NCI-H1694 treated with DMSO at 0.1 percent for 48 hours (cell line): ENCODE measurements around the gene AGTPBP1.

Experiments
- DNase-seq: peaks from one replicate; lab custom pipeline; 2025; lab: John Stamatoyannopoulos, UW

AGTPBP1 gene

GRCh38 chr9:85717220-85717619, 24.5 kb downstream of the AGTPBP1 start:
- DNase-seq = no peak

DNA sequence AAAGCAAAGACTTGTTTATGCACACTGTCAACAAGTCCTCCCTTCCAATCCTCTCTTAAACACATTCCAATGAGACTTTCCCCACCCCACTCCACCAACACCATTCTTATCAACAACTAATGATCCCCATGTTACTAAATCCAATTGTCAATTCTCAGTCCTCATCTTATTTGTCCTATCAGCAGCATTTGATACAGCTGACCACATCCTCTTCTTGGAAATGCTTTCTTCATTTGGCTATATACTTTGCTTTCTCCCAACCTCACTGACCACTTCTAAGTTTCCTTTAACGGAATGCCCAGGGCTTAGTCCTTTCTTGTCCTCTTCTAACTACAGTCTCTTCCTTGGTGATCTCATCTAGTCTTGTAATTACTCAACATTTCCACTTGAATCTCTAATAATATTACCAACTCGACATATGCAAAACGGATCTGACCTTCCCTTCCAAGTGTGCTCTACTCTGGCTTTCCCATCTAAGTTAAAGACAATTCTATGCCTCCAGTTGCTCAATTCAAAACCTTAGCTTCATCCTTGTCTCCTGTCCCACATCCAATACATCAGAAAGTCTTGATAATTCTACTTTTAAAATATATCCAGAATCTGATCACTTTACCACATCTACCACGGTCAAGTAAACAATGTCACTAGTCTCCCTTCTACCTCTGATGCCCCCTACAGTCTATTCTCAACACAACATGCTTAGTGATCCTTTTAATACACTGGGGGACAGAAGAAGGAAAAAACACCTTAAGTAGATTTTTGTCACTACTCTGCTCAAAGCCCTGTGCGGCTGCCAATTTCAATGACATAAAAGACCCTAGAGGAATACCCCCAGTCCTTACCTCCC, 25.5 kb downstream of the AGTPBP1 start:
- DNase-seq = no peak

DNA sequence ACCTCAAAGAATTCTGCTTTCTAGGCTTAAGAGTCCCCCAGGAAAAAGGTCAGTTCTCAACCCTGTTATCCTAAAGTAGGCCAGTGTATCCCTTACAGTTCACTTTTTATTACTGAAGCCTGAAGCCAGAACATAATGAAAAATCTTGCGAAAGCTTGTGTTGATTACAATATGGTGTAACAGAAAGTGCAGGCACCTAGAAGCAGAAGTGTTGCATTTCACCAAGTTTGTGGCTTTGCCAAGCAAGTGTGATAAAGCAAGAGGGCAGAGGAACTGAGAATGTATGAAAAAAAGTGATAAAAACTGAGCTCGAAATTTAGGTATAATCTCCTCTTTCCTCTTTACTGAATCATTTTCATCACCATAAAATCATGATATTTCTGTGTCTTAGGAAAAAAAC, 26.2 kb downstream of the AGTPBP1 start:
- no peak for DNase-seq

DNA sequence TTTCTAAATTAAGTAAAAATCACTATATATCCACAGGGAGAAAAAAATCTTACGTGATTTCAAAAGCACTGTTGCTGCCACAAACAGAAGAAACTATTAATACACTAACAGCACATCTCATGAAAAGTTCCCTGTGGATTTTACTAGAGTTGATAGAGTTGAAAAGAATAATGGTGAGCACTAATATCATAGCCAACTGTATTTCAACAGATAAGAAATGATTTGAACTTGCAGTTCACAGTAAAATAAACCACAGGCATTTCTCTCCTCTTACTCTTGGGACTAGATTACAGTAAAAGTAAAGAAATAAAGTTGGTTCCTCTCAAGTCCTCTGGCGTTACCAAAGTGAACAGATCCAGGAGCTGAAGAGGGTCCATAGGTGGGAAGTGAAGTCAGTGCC, 27.9 kb downstream of the AGTPBP1 start:
- no peak for DNase-seq

- no peak for DNase-seq
Measured at GRCh38 chr9:85704744-85705143, 37.0 kb downstream of the AGTPBP1 start.

DNA sequence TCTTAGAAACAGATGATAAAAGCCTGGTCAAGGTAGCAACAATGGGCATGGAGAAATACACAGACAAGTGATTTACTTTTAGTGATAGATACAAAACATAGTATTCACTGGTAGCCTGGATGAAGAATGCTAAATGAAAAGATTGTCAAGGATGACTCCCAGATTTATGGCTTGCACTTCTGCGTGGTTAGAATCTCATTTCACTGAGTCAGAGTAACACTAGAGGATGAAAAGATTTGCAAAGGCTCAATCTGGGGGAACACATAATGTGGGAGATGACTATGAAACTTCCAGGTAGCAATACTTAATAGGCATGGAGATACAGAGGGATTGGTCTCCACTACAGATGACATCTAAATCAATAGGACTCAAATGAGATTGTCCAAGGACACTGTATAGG, 38.4 kb downstream of the AGTPBP1 start:
- no peak for DNase-seq

GRCh38 chr9:85702726-85703289, 38.9 kb downstream of the AGTPBP1 start:
- no peak for DNase-seq

DNA sequence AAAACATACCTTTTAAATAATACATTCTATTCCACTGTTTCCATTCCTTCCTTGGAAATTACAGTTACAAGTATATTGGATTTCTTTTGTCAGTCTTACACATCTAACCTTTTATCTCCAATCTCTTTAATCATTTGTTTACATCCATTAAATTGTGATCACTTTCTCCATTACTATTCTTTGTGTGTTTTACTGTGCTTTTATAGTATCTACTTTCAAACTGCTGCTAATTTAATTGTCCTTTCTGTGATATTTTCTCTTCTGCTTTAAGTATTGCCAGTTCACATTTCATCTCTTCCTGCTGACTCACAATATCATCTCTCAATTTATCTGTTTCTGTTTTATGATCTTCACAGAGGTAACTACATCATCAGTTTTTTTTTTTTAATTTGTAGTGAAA, 39.6 kb downstream of the AGTPBP1 start:
- DNase-seq = no peak

DNA sequence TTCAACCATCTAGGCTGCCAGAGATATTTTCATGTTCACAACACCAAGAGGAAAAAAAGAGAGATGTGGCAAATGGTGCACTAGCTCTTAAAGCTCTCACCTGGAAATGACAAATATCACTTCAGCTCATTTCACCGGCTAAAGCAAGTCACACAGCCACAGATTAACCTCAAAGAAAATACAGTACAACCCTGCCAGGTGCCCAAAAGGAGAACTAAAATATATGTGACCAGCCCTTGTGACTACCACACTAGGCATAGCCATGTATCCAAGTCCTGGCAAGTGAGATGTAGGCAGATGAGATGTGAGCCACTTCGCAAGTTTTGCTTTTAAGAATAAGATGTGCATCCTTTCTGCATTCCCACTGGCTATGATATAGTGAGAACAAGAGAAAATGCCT, 41.4 kb downstream of the AGTPBP1 start:
- DNase-seq = no peak

DNA sequence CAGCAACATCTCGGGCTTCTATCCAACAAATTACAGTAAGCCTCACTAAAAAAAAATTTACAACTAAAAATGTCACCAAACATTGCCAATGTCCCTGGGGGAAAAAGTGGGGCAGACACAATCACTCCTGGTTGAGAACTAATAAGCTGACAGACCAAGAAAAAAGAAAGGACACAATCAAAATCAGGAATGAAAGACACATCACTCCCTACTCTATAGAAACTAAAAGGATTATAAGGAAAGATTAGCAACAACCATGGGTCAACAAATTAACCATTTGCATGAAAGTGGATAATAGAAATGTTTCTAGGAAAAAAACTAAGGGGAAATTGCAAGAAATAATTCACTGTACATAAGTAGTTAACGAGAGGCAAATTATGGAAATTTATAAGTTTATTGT, 53.4 kb downstream of the AGTPBP1 start:
- DNase-seq = no peak

DNA sequence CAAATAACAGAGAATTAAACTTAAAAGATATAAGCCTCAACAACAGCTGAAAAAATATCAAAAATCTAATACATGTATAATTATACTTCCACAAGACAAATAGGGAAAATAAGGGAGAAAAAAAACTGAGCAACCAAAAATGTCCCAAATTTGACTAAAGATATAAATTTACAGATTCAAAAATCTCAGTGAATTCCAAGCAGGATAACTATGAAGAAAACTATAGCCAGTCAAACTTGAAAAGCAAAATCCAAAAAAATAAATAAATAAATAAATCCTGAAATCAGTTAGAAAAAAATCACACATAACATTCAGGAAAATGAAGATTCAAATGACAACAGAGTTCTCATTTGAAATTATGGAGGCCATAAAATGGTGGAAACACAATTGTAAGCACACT, 56.7 kb downstream of the AGTPBP1 start:
- no peak for DNase-seq

GRCh38 chr9:85676790-85677189, 65.0 kb downstream of the AGTPBP1 start:
- DNase-seq = no peak

GRCh38 chr9:85667374-85667773, 74.4 kb downstream of the AGTPBP1 start:
- no peak for DNase-seq

DNA sequence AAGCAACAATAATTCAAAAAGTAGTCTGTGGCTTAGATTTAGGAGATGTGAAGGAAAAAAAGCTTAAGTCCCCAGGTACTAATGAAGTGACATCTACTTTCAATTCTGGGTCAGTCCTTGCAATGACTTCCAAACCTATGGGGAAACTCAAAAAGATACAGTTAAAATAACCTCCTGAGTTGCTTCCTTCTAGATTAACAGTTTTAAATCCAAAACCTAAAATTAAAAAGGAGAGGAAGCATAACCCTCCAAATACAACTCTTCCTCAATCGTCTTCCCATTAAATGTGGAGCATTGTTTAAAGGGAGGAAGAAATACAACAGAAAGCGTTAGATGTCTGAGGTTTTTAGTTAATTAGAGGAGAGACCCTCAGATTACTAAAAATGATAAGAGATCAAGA, 75.7 kb downstream of the AGTPBP1 start:
- no peak for DNase-seq

DNA sequence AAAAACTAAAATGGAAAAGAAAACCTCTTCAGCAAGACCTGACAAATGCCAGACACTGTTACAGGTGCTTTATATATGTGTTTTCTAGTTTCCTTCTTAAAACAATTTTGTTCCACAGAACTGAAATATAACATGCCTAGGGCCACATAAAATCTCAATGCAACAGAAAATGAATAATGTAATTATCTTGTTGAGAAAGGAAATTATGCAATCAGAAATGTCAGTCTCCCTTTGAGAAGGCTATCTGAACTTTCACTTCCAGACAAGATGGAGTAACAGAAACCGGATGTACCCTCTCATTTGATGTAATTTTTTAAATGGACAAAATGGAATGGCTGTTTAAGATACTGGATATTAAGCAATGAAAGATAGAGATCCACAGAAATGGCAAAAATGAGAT, 79.2 kb downstream of the AGTPBP1 start:
- no peak for DNase-seq

DNA sequence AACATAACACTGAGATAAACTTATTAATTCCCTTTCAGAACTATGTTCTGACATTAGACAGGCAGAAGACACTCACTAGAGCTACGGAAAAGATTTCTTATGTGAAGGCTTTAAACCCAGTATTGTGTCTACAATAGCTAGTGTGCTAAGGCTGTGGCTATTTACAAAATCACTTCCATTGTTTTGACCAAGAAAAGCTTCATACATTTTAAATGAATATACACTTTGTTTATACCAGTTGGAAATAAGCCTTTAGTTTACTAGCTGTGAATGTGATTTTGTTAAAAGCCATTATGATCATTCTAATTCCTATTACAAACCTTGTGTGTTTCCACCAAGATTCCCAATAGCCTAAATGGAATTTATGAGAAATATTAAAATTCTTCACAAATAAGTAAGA, 83.0 kb downstream of the AGTPBP1 start:
- DNase-seq = no peak

DNA sequence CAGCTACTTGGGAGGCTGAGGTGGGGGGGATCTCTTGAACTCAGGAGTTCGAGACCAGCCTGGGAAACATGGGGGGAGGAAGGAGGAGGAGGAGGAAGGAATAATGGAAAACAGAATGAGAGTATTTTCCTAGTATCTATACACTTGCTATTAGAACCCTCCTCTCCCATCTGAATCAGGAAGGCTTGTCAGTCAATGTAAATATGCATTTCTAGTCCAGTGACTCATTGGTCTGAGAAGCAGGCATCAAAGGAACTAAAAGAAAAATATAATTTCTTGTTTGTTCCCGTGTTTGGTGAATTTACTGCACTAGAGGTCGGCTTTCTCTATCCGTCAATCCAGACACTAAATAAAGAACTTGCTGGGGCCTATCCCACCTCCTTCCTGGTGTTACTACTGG, 88.6 kb downstream of the AGTPBP1 start:
- no peak for DNase-seq

- DNase-seq = no peak
Measured at GRCh38 chr9:85647571-85647970, 94.2 kb downstream of the AGTPBP1 start.

- DNase-seq = no peak
Measured at GRCh38 chr9:85645909-85646627, 95.7 kb downstream of the AGTPBP1 start.

DNA sequence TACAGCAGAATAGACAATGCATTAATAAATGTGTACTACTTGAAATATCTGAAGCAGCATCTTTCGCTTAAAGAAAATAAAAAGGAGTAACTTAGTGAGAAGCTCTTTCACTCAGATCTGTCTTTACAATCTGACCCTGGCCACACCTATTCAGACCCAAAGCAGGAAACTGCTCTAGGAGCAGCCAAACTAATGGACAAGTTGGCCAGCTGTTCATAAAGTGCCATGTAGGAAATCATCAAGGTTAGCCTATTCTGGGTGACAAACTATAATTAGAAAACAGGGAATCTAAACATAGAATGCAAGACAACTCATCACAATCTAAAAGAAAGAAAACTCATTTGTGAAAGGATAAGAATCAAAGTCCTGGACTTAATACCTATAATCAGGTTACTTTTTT, 101.3 kb downstream of the AGTPBP1 start:
- no peak for DNase-seq

DNA sequence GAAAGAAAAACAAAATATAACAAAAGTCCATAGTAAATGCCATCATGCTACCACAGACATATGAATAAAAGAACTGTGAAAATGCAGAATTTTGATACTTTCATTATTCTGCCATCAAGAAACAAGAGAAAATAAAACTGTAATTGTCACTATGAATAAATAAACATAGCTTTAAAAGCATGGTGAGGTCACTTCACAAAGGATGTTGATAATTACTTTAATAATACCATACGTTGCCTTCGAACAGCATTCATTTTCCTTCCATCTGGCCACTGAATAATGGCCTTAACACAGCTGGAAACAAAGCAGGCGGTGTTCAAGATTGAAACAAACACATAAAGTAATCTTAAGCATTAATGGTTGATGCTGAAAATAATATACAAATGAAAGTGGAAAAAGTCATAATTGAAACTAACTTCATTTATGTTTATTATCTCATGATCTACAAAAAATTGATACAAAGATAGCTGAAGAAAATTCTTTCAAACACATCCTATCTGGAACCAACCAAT, 102.0 kb downstream of the AGTPBP1 start:
- DNase-seq = no peak

GRCh38 chr9:85631809-85632208, 109.9 kb downstream of the AGTPBP1 start:
- no peak for DNase-seq

GRCh38 chr9:85630676-85631075, 111.1 kb downstream of the AGTPBP1 start:
- no peak for DNase-seq
